ENCODE measurements around the gene TINCR.

- no peak for TF ChIP-seq PATZ1 (CRISPR knock-in tag; IDR thresholded peaks at IDR 0.05; ENCODE audit: borderline replicate concordance)
- TF ChIP-seq GLIS3 (CRISPR knock-in tag; IDR thresholded peaks at IDR 0.05): no peak
- TF ChIP-seq ZFP3 (CRISPR knock-in tag; IDR thresholded peaks at IDR 0.05): no peak
- TF ChIP-seq POU6F1 (CRISPR knock-in tag; IDR thresholded peaks at IDR 0.05; ENCODE audit: borderline replicate concordance, low read depth): no peak
- no peak for TF ChIP-seq CSRNP3 (CRISPR knock-in tag; IDR thresholded peaks at IDR 0.05)
- TF ChIP-seq TCF4 (CRISPR knock-in tag; IDR thresholded peaks at IDR 0.05; ENCODE audit: borderline replicate concordance): no peak
- no peak for TF ChIP-seq TOX (CRISPR knock-in tag; IDR thresholded peaks at IDR 0.05; ENCODE audit: borderline replicate concordance)
- TF ChIP-seq ZNF565 (CRISPR knock-in tag; conservative IDR thresholded peaks at IDR 0.05; ENCODE audit: low read depth): no peak
- no peak for TF ChIP-seq ZNF70 (CRISPR knock-in tag; IDR thresholded peaks at IDR 0.05)
- no peak for TF ChIP-seq PPARA (CRISPR knock-in tag; IDR thresholded peaks at IDR 0.05; ENCODE audit: borderline replicate concordance)
These were observed 7.8 kb upstream of the TINCR start for GRCh38 chr19:5575590-5575989.
